Uterus (tissue), 2 donors: ENCODE measurements around the gene PPP1R7.

ENCODE experiments used
- POLR2A ChIP-seq, 2 donors: fragments of 450-650 bp; IDR thresholded peaks; one replicate each; pipeline ENCODE4 v1.6.1; 2016; ENCODE audit warnings: antibody characterized with exemption in 2 of 2, mild to moderate bottlenecking in 1 of 2, moderate library complexity in 1 of 2
- TF ChIP-seq, protein P1 (sequence below), 4 experiments: fragments of 200-600 bp in 2 of 4; fragments of 450-650 bp in 2 of 4; sonication (generic) in 2 of 4; IDR thresholded peaks; one replicate each; pipeline ENCODE4 v1.5.1; 2016 to 2019; ENCODE audit warnings: antibody characterized with exemption in 4 of 4, mild to moderate bottlenecking in 2 of 4, moderate library complexity in 1 of 4

DNA sequence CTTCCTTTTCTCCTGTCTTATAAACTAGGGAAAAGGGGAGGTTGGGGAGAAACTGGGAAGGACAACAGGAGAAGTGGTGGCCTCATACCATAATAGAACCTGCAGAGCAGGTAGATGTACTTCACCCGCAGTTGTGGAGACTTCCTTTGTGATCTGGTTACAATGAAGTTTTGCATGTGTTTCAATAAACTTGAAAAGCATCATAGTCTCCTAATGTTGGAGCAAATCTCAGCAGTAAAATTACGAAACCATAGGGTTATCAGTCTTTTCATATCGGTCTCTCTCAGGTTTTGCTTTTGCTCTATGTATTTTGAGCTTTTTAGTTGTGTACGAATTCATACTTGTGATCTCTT lies 68.7 kb downstream of the PPP1R7 start:
- TF ChIP-seq, protein P1, sequence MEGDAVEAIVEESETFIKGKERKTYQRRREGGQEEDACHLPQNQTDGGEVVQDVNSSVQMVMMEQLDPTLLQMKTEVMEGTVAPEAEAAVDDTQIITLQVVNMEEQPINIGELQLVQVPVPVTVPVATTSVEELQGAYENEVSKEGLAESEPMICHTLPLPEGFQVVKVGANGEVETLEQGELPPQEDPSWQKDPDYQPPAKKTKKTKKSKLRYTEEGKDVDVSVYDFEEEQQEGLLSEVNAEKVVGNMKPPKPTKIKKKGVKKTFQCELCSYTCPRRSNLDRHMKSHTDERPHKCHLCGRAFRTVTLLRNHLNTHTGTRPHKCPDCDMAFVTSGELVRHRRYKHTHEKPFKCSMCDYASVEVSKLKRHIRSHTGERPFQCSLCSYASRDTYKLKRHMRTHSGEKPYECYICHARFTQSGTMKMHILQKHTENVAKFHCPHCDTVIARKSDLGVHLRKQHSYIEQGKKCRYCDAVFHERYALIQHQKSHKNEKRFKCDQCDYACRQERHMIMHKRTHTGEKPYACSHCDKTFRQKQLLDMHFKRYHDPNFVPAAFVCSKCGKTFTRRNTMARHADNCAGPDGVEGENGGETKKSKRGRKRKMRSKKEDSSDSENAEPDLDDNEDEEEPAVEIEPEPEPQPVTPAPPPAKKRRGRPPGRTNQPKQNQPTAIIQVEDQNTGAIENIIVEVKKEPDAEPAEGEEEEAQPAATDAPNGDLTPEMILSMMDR (IDR thresholded peaks at IDR 0.05): no peak
- no peak for TF ChIP-seq POLR2A (IDR thresholded peaks at IDR 0.05)
